ENCODE measurements around the gene UNC45B.
"Not testable (repeated sequence)": the region's sequence is repeated elsewhere in the genome, so short reads cannot be mapped to it uniquely, and the experiment has no call there.

Gene UNC45B

GRCh38 chr17:35141681-35142466, 5.7 kb upstream of the UNC45B start, which contains the start of gene NLE1:
TSS of gene NLE1 (minus strand) at chr17:35142303. CDS start at chr17:35142275, 28 bp downstream.
- DNase-seq (ENCODE audit: low spot score): peak; percentile 57

- DNase-seq (ENCODE audit: low spot score): no peak
Observed at GRCh38 chr17:35142467-35142796, 5.2 kb upstream of the UNC45B start.

GRCh38 chr17:35144840-35145239, 2.8 kb upstream of the UNC45B start:
- DNase-seq (ENCODE audit: low spot score): no peak

GRCh38 chr17:35146214-35146833, 1.3 kb upstream of the UNC45B start:
- DNase-seq (ENCODE audit: low spot score): no peak

- peak; percentile 10 for DNase-seq (ENCODE audit: low spot score)
Observed at GRCh38 chr17:35148144-35148543, 527 bp downstream of the UNC45B start.

GRCh38 chr17:35149941-35150340, 2.3 kb downstream of the UNC45B start:
- no peak for DNase-seq (ENCODE audit: low spot score)

- DNase-seq (ENCODE audit: low spot score): not testable (repeated sequence)
Observed at GRCh38 chr17:35151080-35151479, 3.5 kb downstream of the UNC45B start.

- no peak for DNase-seq (ENCODE audit: low spot score)
Observed at GRCh38 chr17:35152421-35153140, 5.0 kb downstream of the UNC45B start.

- no peak for DNase-seq (ENCODE audit: low spot score)
Observed at GRCh38 chr17:35154196-35155165, 6.9 kb downstream of the UNC45B start.

- DNase-seq (ENCODE audit: low spot score): no peak
Observed at GRCh38 chr17:35155246-35155645, 7.6 kb downstream of the UNC45B start.

GRCh38 chr17:35159940-35160339, 12.3 kb downstream of the UNC45B start:
- DNase-seq (ENCODE audit: low spot score): no peak

- no peak for DNase-seq (ENCODE audit: low spot score)
Observed at GRCh38 chr17:35160354-35161201, 13.0 kb downstream of the UNC45B start.

- no peak for DNase-seq (ENCODE audit: low spot score)
Observed at GRCh38 chr17:35161281-35161761, 13.7 kb downstream of the UNC45B start.

GRCh38 chr17:35162755-35163154, 15.1 kb downstream of the UNC45B start:
- no peak for DNase-seq (ENCODE audit: low spot score)

GRCh38 chr17:35163886-35164285, 16.3 kb downstream of the UNC45B start:
- no peak for DNase-seq (ENCODE audit: low spot score)

- no peak for DNase-seq (ENCODE audit: low spot score)
Observed at GRCh38 chr17:35164716-35165115, 17.1 kb downstream of the UNC45B start.

- no peak for DNase-seq (ENCODE audit: low spot score)
Observed at GRCh38 chr17:35166526-35166925, 18.9 kb downstream of the UNC45B start.

- DNase-seq (ENCODE audit: low spot score): no peak
Observed at GRCh38 chr17:35167046-35167445, 19.4 kb downstream of the UNC45B start.

GRCh38 chr17:35167666-35168065, 20.0 kb downstream of the UNC45B start:
- DNase-seq (ENCODE audit: low spot score): no peak

- no peak for DNase-seq (ENCODE audit: low spot score)
Observed at GRCh38 chr17:35169835-35170363, 22.3 kb downstream of the UNC45B start.
